ENCODE data around the gene GADD45G. TPM values are rescaled to one million over a fixed set of nuclear protein-coding genes. Genes with fewer than 3 reads are reported as not detected.

The GADD45G gene
- total and polyA plus RNA-seq, 7 donors = 5.7 to 37.8 (median 19.7) TPM

DNA sequence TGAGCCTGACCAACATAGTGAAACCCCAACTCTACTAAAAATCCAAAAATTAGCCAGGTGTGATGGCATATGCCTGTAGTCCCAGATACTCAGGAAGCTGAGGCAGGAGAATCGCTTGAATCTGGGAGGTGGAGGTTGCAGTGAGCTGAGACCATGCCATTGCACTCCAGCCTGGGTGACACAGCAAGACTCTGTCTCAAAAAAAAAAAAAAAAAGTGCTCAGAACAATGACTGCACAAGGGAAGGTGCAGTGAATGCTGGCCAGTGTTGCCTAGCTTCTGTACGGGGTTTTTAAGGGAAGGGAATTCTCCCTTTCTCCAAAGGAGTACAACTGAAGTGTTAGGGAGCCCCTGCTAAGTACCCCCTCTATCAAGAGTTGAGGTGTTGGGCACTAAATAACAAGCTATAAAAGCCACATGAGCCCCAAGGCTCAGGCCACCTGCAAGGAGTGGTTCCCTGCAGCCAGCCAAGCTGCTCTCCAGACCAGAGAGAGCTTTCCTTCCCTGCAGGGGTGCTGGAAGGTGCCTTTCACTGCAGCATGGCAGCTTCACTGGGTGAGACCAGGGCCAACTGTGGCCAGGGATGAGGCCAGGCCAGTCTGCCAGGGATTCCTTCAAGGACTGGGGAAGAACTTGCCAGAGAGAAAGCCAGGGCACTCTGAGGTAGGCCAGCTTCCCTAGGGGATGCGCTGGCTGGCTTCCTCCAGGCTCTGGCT is 14.8 kb downstream of the GADD45G start:
- Histone ChIP-seq H3K4me1 (peaks cover 0 to 57% (median 40%) of the 10 kb centered on the region in 4 donors), H3K4me3 (no peak overlapping the region), H3K27me3 (no peaks in the 10 kb centered on the region), H3K9me3 (no peaks in the 10 kb centered on the region), H3K36me3 (no peaks in the 10 kb centered on the region), H3K27ac (peak overlapping the region in 3 of 4 donors; percentile 82 to 87 (median 83))
- no peak for TF ChIP-seq POLR2AphosphoS5 (IDR thresholded peaks at IDR 0.05)
- no peak for TF ChIP-seq POLR2A (IDR thresholded peaks at IDR 0.05)
- TF ChIP-seq, protein P1, sequence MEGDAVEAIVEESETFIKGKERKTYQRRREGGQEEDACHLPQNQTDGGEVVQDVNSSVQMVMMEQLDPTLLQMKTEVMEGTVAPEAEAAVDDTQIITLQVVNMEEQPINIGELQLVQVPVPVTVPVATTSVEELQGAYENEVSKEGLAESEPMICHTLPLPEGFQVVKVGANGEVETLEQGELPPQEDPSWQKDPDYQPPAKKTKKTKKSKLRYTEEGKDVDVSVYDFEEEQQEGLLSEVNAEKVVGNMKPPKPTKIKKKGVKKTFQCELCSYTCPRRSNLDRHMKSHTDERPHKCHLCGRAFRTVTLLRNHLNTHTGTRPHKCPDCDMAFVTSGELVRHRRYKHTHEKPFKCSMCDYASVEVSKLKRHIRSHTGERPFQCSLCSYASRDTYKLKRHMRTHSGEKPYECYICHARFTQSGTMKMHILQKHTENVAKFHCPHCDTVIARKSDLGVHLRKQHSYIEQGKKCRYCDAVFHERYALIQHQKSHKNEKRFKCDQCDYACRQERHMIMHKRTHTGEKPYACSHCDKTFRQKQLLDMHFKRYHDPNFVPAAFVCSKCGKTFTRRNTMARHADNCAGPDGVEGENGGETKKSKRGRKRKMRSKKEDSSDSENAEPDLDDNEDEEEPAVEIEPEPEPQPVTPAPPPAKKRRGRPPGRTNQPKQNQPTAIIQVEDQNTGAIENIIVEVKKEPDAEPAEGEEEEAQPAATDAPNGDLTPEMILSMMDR (IDR thresholded peaks at IDR 0.05) = no peak
- TF ChIP-seq EP300 (IDR thresholded peaks at IDR 0.05) = no peak
- DNase-seq = no peak
- intact Hi-C loops (cut with DNase I) = loop anchor here (5.0 kb wide), 2 partner anchors 273 to 383 kb away; no protein-coding TSS in a partner anchor
- 77 to 94% methylated on average over 3 of the region's 3 CpGs for WGBS, 2 donors

- no peak for TF ChIP-seq EP300 (IDR thresholded peaks at IDR 0.05)
- TF ChIP-seq, protein P1 (IDR thresholded peaks at IDR 0.05) = no peak
- no peak for TF ChIP-seq POLR2AphosphoS5 (IDR thresholded peaks at IDR 0.05)
- no peak for TF ChIP-seq POLR2A (IDR thresholded peaks at IDR 0.05)
- DNase-seq = no peak
- Histone ChIP-seq H3K9me3 (no peaks in the 10 kb centered on the region), H3K36me3 (no peaks in the 10 kb centered on the region), H3K27me3 (no peaks in the 10 kb centered on the region), H3K4me1 (peaks cover 0 to 72% (median 48%) of the 10 kb centered on the region in 4 donors), H3K4me3 (no peak overlapping the region), H3K27ac (peak overlapping the region; percentile 82 to 88 (median 85))
- WGBS, 2 donors = 92 to 93% methylated on average over 6 of the region's 6 CpGs
- intact Hi-C loops (cut with DNase I) = loop anchor here (5.0 kb wide), 2 partner anchors 271 to 381 kb away; no protein-coding TSS in a partner anchor
These were observed 16.2 kb downstream of the GADD45G start for GRCh38 chr9:89621031-89621430.

DNA sequence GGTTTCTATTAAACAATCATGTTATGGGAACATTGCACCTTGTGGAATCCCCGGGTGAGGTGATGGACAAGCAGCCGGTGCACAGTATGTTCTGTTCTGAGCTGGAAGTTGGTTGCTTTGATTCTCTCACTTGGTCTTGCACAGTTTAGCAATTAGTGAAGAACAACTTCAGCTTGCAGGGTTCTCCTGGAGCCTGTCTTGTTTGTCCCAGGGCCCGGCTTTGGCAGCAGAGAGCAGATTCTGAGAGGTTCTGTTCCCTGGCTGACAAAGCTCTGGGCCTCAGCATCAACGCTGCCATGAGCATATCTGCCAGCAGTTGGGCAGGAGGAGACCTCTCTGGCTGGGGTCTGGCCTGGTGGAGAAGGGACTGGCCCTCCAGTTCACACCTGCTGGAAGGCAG is 16.9 kb downstream of the GADD45G start:
- Histone ChIP-seq H3K4me1 (peaks cover 0 to 73% (median 48%) of the 10 kb centered on the region in 4 donors), H3K27ac (peak overlapping the region; percentile 82 to 88 (median 85)), H3K4me3 (no peak overlapping the region), H3K36me3 (no peaks in the 10 kb centered on the region), H3K27me3 (no peaks in the 10 kb centered on the region), H3K9me3 (no peaks in the 10 kb centered on the region)
- peak in 3 of 4 donors; percentile 46 to 76 (median 52) for TF ChIP-seq POLR2AphosphoS5 (IDR thresholded peaks at IDR 0.05)
- peak; percentile 59 to 92 (median 75) for TF ChIP-seq EP300 (IDR thresholded peaks at IDR 0.05)
- TF ChIP-seq POLR2A (IDR thresholded peaks at IDR 0.05) = no peak
- TF ChIP-seq, protein P1 (IDR thresholded peaks at IDR 0.05) = peak in 1 of 4 experiments; percentile 15
- intact Hi-C loops (cut with DNase I) = loop anchor here (5.0 kb wide), 2 partner anchors 271 to 381 kb away; no protein-coding TSS in a partner anchor
- peak; percentile 82 for DNase-seq
- WGBS, 2 donors = 89 to 91% methylated on average over 4 of the region's 4 CpGs

DNA sequence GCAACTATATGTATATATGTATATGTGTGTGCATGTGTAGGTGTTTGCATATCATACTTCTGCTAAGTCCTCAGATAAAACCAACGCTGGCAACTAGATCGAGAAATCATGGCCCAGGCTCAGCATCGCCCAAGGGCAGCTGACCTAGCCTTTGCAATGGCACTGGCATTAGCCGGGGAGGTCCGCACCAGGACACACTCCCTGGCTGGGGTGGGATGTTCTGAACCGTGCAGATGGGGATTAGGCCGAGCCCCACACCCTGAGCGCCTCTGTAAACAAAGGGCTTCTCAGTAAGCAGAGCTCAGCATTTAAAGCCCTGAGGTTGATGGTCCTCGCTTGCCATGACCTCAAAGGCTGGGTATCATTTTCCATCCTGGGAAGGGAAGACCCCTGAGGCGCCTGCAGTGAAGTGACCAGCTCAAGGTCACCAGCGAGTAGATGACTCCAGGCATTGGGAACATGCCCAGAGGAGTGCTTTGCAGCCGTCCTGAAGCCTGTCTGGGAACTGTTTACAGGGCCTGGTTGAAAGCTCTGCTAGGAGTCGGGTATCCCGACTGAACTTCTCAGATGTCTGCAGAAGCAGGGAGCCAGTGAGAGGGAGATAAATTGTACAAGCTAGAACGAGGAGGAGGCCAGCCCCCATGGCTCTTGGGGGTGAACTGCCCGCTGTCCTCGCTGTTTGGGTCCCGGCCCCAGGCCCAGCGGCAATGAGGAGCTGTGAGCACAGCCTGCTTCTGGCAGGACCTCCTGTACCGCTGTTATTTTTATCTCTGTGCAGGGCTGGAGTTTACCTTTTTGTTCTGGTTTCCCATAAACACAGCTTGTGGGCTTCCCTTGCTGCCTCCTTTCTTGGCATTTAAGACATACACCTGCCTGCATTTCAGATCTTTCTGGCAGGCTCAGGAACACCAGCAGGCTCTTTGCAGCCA is 18.4 kb downstream of the GADD45G start:
- peak; percentile 92 for DNase-seq
- WGBS, 2 donors = 82 to 86% methylated on average over 20 of the region's 20 CpGs
- no peak overlapping the region for H3K4me3 ChIP-seq

More for the DNA sequence above, 18.4 kb downstream of the GADD45G start:
- intact Hi-C loops (cut with DNase I) = loop anchor here (1.0 to 5.0 kb wide), 4 partner anchors 17 to 379 kb away; no protein-coding TSS in a partner anchor
- Histone ChIP-seq H3K36me3 (no peaks in the 10 kb centered on the region), H3K27ac (peak overlapping the region; percentile 82 to 88 (median 85)), H3K4me1 (peaks cover 0 to 73% (median 48%) of the 10 kb centered on the region in 4 donors), H3K9me3 (no peaks in the 10 kb centered on the region), H3K27me3 (no peaks in the 10 kb centered on the region)
- TF ChIP-seq, protein P1 (IDR thresholded peaks at IDR 0.05) = no peak
- peak in 3 of 4 donors; percentile 73 to 86 (median 76) for TF ChIP-seq EP300 (IDR thresholded peaks at IDR 0.05)
- peak; percentile 59 to 77 (median 68) for TF ChIP-seq POLR2AphosphoS5 (IDR thresholded peaks at IDR 0.05)
- no peak for TF ChIP-seq POLR2A (IDR thresholded peaks at IDR 0.05)

Measured in sigmoid colon (tissue), 7 donors.